IMR-90 (cell line): ENCODE results near the gene PTCSC3. TPM values are rescaled to one million over a fixed set of nuclear protein-coding genes. Genes with fewer than 3 reads are reported as not detected.

Experiments used
- ATAC-seq: fragments of 200-7000 bp; cut with Tn5 transposase; 2 replicates; pipeline ENCODE4 v1.9.1; 2020; ENCODE audit warnings: low read depth, mild to moderate bottlenecking, moderate library complexity
- BruUV-seq: library from RNA; stranded (reverse); fragments of 400-500 nt; replicated peaks from 2 replicates; lab custom pipeline; 2021; lab: Mats Ljungman, UMichigan
- CTCF ChIA-PET: fragments of 300-600 bp; formaldehyde crosslinking; extraction: SDS; loops from one replicate; lab custom pipeline; 2021; ENCODE audit warnings: antibody characterized with exemption; lab: Yijun Ruan, JAX
- POLR2A ChIA-PET: fragments of 300-600 bp; sonication (Branson Sonifier 250); formaldehyde crosslinking; loops from one replicate; lab custom pipeline; 2022; ENCODE audit warnings: antibody characterized with exemption; ENCODE audit not compliant: unreplicated experiment; lab: Charles Lee
- DNase-seq: peaks from one replicate; pipeline ENCODE4 v3.0.0; 2013
- H2AFZ ChIP-seq: replicated peaks from 2 replicates; pipeline ENCODE3; 2013; ENCODE audit warnings: low read length, mild to moderate bottlenecking; ENCODE audit not compliant: poor library complexity
- H2AK5ac ChIP-seq: 2 replicates; pipeline ENCODE4 v1.6.1; 2013; ENCODE audit warnings: low read depth, low read length, inconsistent platforms
- H2AK9ac ChIP-seq: replicated peaks from 2 replicates; pipeline ENCODE3; 2013; ENCODE audit warnings: mild to moderate bottlenecking, low read depth, low read length, moderate library complexity; ENCODE audit not compliant: poor library complexity
- H2BK120ac ChIP-seq: 2 replicates; pipeline ENCODE4 v1.6.1; 2013; ENCODE audit warnings: low read depth, low read length, inconsistent platforms
- H2BK15ac ChIP-seq: 3 replicates; pipeline ENCODE4 v1.6.1; 2013; ENCODE audit warnings: low read depth, low read length, inconsistent platforms
- H2BK20ac ChIP-seq: 2 replicates; pipeline ENCODE4 v1.6.1; 2013; ENCODE audit warnings: low read depth, mild to moderate bottlenecking, inconsistent platforms, low read length, moderate library complexity
- H2BK5ac ChIP-seq: 2 replicates; pipeline ENCODE4 v1.6.1; 2013; ENCODE audit warnings: mild to moderate bottlenecking, low read depth, low read length, inconsistent platforms; ENCODE audit not compliant: poor library complexity, severe bottlenecking
- H3K14ac ChIP-seq: replicated peaks from 2 replicates; pipeline ENCODE4 v1.6.1; 2013; ENCODE audit warnings: low read depth, low read length, inconsistent platforms
- H3K18ac ChIP-seq: 2 replicates; pipeline ENCODE4 v1.6.1; 2013; ENCODE audit warnings: low read depth, low read length, control low read depth
- H3K23ac ChIP-seq: 2 replicates; pipeline ENCODE4 v1.6.1; 2013; ENCODE audit warnings: low read depth, low read length, inconsistent platforms
- H3K27ac ChIP-seq: 2 replicates; pipeline ENCODE4 v1.5.1; 2013; ENCODE audit warnings: mild to moderate bottlenecking, control low read depth, low read length; ENCODE audit not compliant: insufficient read depth
- H3K27me3 ChIP-seq: 2 replicates; pipeline ENCODE4 v1.6.1; 2013; ENCODE audit warnings: low read length; ENCODE audit not compliant: control insufficient read depth, insufficient read depth
- H3K36me3 ChIP-seq: 2 replicates; pipeline ENCODE4 v1.6.1; 2013; ENCODE audit warnings: low read length, mixed read lengths; ENCODE audit not compliant: control insufficient read depth, insufficient read depth
- H3K4ac ChIP-seq: 2 replicates; pipeline ENCODE4 v1.6.1; 2013; ENCODE audit warnings: low read depth, low read length, inconsistent platforms
- H3K4me1 ChIP-seq: 2 replicates; pipeline ENCODE4 v1.6.1; 2013; ENCODE audit warnings: low read length, mixed read lengths; ENCODE audit not compliant: control insufficient read depth, insufficient read depth
- H3K4me2 ChIP-seq: 2 replicates; pipeline ENCODE4 v1.6.1; 2013; ENCODE audit warnings: low read depth, mild to moderate bottlenecking, control low read depth, low read length, moderate library complexity
- H3K4me3 ChIP-seq: 2 replicates; pipeline ENCODE4 v1.5.1; 2013; ENCODE audit warnings: low read depth, mild to moderate bottlenecking, control low read depth, low read length, moderate library complexity; ENCODE audit not compliant: insufficient read depth
- H3K56ac ChIP-seq: 2 replicates; pipeline ENCODE4 v1.6.1; 2013; ENCODE audit warnings: low read length, inconsistent platforms; ENCODE audit not compliant: insufficient read depth; ENCODE audit errors: extremely low read depth
- H3K79me1 ChIP-seq, 2 experiments: 2 replicates each; pipeline ENCODE4 v1.6.1; 2013; ENCODE audit warnings: low read length in 2 of 2, inconsistent platforms in 1 of 2, low read depth in 1 of 2
- H3K9ac ChIP-seq: 2 replicates; pipeline ENCODE4 v1.6.1; 2013; ENCODE audit warnings: low read depth, low read length, control low read depth
- H3K9me1 ChIP-seq: 2 replicates; pipeline ENCODE4 v1.6.1; 2013; ENCODE audit warnings: low read length, inconsistent platforms; ENCODE audit not compliant: insufficient read depth
- H3K9me3 ChIP-seq: 2 replicates; pipeline ENCODE4 v1.6.1; 2013; ENCODE audit warnings: low read length; ENCODE audit not compliant: control insufficient read depth, insufficient read depth
- H4K20me1 ChIP-seq: 2 replicates; pipeline ENCODE4 v1.6.1; 2013; ENCODE audit warnings: low read length, inconsistent platforms; ENCODE audit not compliant: insufficient read depth
- H4K5ac ChIP-seq: 2 replicates; pipeline ENCODE4 v1.6.1; 2013; ENCODE audit warnings: mild to moderate bottlenecking, low read depth, low read length, control low read depth
- H4K8ac ChIP-seq, 2 experiments: 2 replicates each; pipeline ENCODE4 v1.6.1; 2013; ENCODE audit warnings: low read depth in 2 of 2, low read length in 2 of 2, control low read depth in 1 of 2, inconsistent platforms in 1 of 2
- H4K91ac ChIP-seq: 2 replicates; pipeline ENCODE4 v1.6.1; 2013; ENCODE audit warnings: low read depth, low read length, inconsistent platforms; ENCODE audit not compliant: insufficient read depth
- BHLHE40 ChIP-seq: fragments of 150-350 bp; IDR thresholded peaks from 2 replicates; pipeline ENCODE4 v1.6.1; 2016; ENCODE audit warnings: mild to moderate bottlenecking, low read depth, low read length
- CEBPB ChIP-seq: IDR thresholded peaks from 2 replicates; pipeline ENCODE4 v1.6.1; 2012; ENCODE audit warnings: low read depth, low read length, improper control_type of control experiment
- CHD1 ChIP-seq: IDR thresholded peaks from 2 replicates; pipeline ENCODE4 v1.6.1; 2012; ENCODE audit warnings: low read depth, low read length, improper control_type of control experiment
- CTCF ChIP-seq: conservative IDR thresholded peaks from 2 replicates; pipeline ENCODE4 v1.5.1; 2012; ENCODE audit warnings: mild to moderate bottlenecking, low read depth, low read length, improper control_type of control experiment
- ELK1 ChIP-seq: fragments of 150-350 bp; IDR thresholded peaks from 2 replicates; pipeline ENCODE4 v1.6.1; 2016; ENCODE audit warnings: low read depth, mild to moderate bottlenecking, low read length, moderate library complexity, borderline replicate concordance
- FOS ChIP-seq: fragments of 150-350 bp; IDR thresholded peaks from 2 replicates; pipeline ENCODE4 v1.6.1; 2016; ENCODE audit warnings: low read depth, low read length
- MAFK ChIP-seq: IDR thresholded peaks from 2 replicates; pipeline ENCODE4 v1.6.1; 2012; ENCODE audit warnings: low read depth, low read length, improper control_type of control experiment
- MAZ ChIP-seq: IDR thresholded peaks from 2 replicates; pipeline ENCODE4 v1.6.1; 2012; ENCODE audit warnings: low read depth, mild to moderate bottlenecking, low read length, improper control_type of control experiment, moderate library complexity, borderline replicate concordance
- MXI1 ChIP-seq: IDR thresholded peaks from 2 replicates; pipeline ENCODE4 v1.6.1; 2012; ENCODE audit warnings: low read depth, mild to moderate bottlenecking, low read length, moderate library complexity, borderline replicate concordance
- NFE2L2 ChIP-seq: fragments of 150-350 bp; IDR thresholded peaks from 2 replicates; pipeline ENCODE4 v1.6.1; 2016; ENCODE audit warnings: low read depth, mild to moderate bottlenecking, low read length
- POLR2A ChIP-seq: IDR thresholded peaks from 2 replicates; pipeline ENCODE4 v1.6.1; 2012; ENCODE audit warnings: mild to moderate bottlenecking, low read depth, low read length
- RAD21 ChIP-seq: IDR thresholded peaks from 2 replicates; pipeline ENCODE4 v1.6.1; 2012; ENCODE audit warnings: low read length, improper control_type of control experiment
- RCOR1 ChIP-seq: IDR thresholded peaks from 2 replicates; pipeline ENCODE4 v1.6.1; 2012; ENCODE audit warnings: mild to moderate bottlenecking, low read length, improper control_type of control experiment; ENCODE audit not compliant: insufficient replicate concordance
- RFX5 ChIP-seq: IDR thresholded peaks from 2 replicates; pipeline ENCODE4 v1.8.0; 2012; ENCODE audit warnings: low read depth, mild to moderate bottlenecking, low read length, moderate library complexity
- SMC3 ChIP-seq: fragments of 150-350 bp; IDR thresholded peaks from 2 replicates; pipeline ENCODE4 v1.6.1; 2016; ENCODE audit warnings: low read depth, mild to moderate bottlenecking, antibody characterized with exemption, low read length, moderate library complexity
- USF2 ChIP-seq: fragments of 150-350 bp; IDR thresholded peaks from 2 replicates; pipeline ENCODE4 v1.6.1; 2017; ENCODE audit warnings: mild to moderate bottlenecking, antibody characterized with exemption, low read length, low read depth
- WGBS, 2 experiments: methylation state at CpG; one replicate each; pipeline versions ENCODE4 v1.1.5 to v1.1.7; 2013; ENCODE audit warnings: missing lambda C conversion rate in 2 of 2; ENCODE audit not compliant: insufficient read length in 1 of 2; ENCODE audit errors: extremely low coverage in 2 of 2; 5-methylcytosine and 5-hydroxymethylcytosine counted together
- dilution Hi-C: fragments of 300-500 bp; cut with HindIII; formaldehyde crosslinking; loops from one replicate; pipeline ENCODE4 v1.14.3; 2018; ENCODE audit warnings: low sequenced_read_pairs; ENCODE audit not compliant: unreplicated experiment
- in situ Hi-C: fragments of 300-500 bp; cut with MboI; formaldehyde crosslinking; loops from 3 replicates; pipeline ENCODE4 v1.14.3; 2019; ENCODE audit warnings: low sequenced_read_pairs, inconsistent platforms, mixed read lengths
- intact Hi-C: fragments of 100-400 bp; cut with micrococcal nuclease; formaldehyde crosslinking; loops from 2 replicates; pipeline ENCODE4 v1.10.0; 2022
- polyA plus RNA-seq, 3 experiments: library from polyadenylated mRNA; depleted of rRNA; stranded (reverse); fragments of >200 nt; gene quantifications; 2 replicates each; pipeline ENCODE4 v1.2.3, GENCODE V29; 2012; ENCODE audit warnings: low replicate concordance in 1 of 3
- total RNA-seq: library from RNA; depleted of rRNA; stranded (reverse); fragments of >200 nt; gene quantifications from 2 replicates; pipeline ENCODE4 v1.2.3, GENCODE V29; 2012

PTCSC3 gene
- total and polyA plus RNA-seq, 2 of the 4 experiments (the other 2 are of a cell fraction) = not detected

- H3K79me1 ChIP-seq = no peaks in the 10 kb centered on the region
Measured at GRCh38 chr14:36224176-36224575, 47.7 kb upstream of the PTCSC3 start.

More at GRCh38 chr14:36224176-36224575, 47.7 kb upstream of the PTCSC3 start:
- BruUV-seq = no TSS peak
- no peaks in the 10 kb centered on the region for H3K9me3 ChIP-seq
- H4K8ac ChIP-seq = no peak overlapping the region
- intact Hi-C loops = no loop called here
- ChIA-PET POLR2A (no interaction called here), CTCF (no interaction called here)
- no peak overlapping the region for H3K18ac ChIP-seq
- no peak overlapping the region for H2BK120ac ChIP-seq
- H3K4me1 ChIP-seq = peaks cover 11% of the 10 kb centered on the region
- DNase-seq (no peak), ATAC-seq (no peak)
- H4K5ac ChIP-seq = no peak overlapping the region
- WGBS, 2 experiments = no CpG with 5 or more reads among the region's 9 CpGs
- no peak overlapping the region for H3K4me2 ChIP-seq
- no peaks in the 10 kb centered on the region for H3K9me1 ChIP-seq
- no peak overlapping the region for H3K4ac ChIP-seq
- H2BK5ac ChIP-seq = no peak overlapping the region
- H3K27ac ChIP-seq = no peak overlapping the region
- H3K56ac ChIP-seq = no peak overlapping the region
- no peak overlapping the region for H3K9ac ChIP-seq
- no peak overlapping the region for H2BK20ac ChIP-seq
- no peak overlapping the region for H2BK15ac ChIP-seq
- H3K4me3 ChIP-seq = no peak overlapping the region
- no peaks in the 10 kb centered on the region for H4K20me1 ChIP-seq
- no peak overlapping the region for H2AK5ac ChIP-seq
- H3K23ac ChIP-seq = no peak overlapping the region
- H4K91ac ChIP-seq = no peak overlapping the region
- H2AFZ ChIP-seq = no peak overlapping the region
- dilution Hi-C loops = no loop called here
- H3K14ac ChIP-seq = no peak overlapping the region
- H2AK9ac ChIP-seq = no peak overlapping the region
- in situ Hi-C loops = no loop called here
- H3K36me3 ChIP-seq = no peaks in the 10 kb centered on the region
- peaks cover 3% of the 10 kb centered on the region; the same call in 1 of the 2 replicates for H3K27me3 ChIP-seq
- TF ChIP-seq POLR2A (no peak), MAZ (no peak), NFE2L2 (no peak), RCOR1 (no peak), CTCF (no peak), SMC3 (no peak), RFX5 (no peak), ELK1 (no peak), USF2 (no peak), CHD1 (no peak), BHLHE40 (no peak), MXI1 (no peak), RAD21 (no peak), CEBPB (no peak), FOS (no peak), MAFK (no peak)
